ENCODE data around the gene ADPRHL1.

- no peak for TF ChIP-seq MAX (IDR thresholded peaks at IDR 0.05)
- TF ChIP-seq CTCF (IDR thresholded peaks at IDR 0.05; ENCODE audit: low read depth, low read length, missing input control): no peak
- no peak for TF ChIP-seq HNF4G (IDR thresholded peaks at IDR 0.05)
- TF ChIP-seq JUND (IDR thresholded peaks at IDR 0.05): no peak
- no peak for TF ChIP-seq YY1 (IDR thresholded peaks at IDR 0.05)
- no peak for TF ChIP-seq RXRA (IDR thresholded peaks at IDR 0.05)
- TF ChIP-seq NR2F2 (IDR thresholded peaks at IDR 0.05): no peak
- no peak for TF ChIP-seq RAD21 (IDR thresholded peaks at IDR 0.05)
Measured at GRCh38 chr13:113446488-113446854, 6.8 kb downstream of the ADPRHL1 start.
